C4-2B (cell line): Measurements from ENCODE around the gene AGPAT1.

Source experiments
- H3K27ac ChIP-seq: fragments of 450-650 bp; 2 replicates; pipeline ENCODE4 v1.5.1; 2017
- ZFX ChIP-seq: fragments of 450-650 bp; IDR thresholded peaks from 2 replicates; pipeline ENCODE4 v1.6.1; 2017
- TF ChIP-seq, protein P1 (sequence below): fragments of 450-650 bp; conservative IDR thresholded peaks from 2 replicates; pipeline ENCODE4 v1.5.1; 2017; ENCODE audit warnings: mild to moderate bottlenecking

AGPAT1 gene

GRCh38 chr6:32175322-32175710 lies 568 bp downstream of the AGPAT1 start:
- peak overlapping the region; percentile 81 for H3K27ac ChIP-seq
- TF ChIP-seq, protein P1, sequence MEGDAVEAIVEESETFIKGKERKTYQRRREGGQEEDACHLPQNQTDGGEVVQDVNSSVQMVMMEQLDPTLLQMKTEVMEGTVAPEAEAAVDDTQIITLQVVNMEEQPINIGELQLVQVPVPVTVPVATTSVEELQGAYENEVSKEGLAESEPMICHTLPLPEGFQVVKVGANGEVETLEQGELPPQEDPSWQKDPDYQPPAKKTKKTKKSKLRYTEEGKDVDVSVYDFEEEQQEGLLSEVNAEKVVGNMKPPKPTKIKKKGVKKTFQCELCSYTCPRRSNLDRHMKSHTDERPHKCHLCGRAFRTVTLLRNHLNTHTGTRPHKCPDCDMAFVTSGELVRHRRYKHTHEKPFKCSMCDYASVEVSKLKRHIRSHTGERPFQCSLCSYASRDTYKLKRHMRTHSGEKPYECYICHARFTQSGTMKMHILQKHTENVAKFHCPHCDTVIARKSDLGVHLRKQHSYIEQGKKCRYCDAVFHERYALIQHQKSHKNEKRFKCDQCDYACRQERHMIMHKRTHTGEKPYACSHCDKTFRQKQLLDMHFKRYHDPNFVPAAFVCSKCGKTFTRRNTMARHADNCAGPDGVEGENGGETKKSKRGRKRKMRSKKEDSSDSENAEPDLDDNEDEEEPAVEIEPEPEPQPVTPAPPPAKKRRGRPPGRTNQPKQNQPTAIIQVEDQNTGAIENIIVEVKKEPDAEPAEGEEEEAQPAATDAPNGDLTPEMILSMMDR, result no peak
- no peak for TF ChIP-seq ZFX

DNA sequence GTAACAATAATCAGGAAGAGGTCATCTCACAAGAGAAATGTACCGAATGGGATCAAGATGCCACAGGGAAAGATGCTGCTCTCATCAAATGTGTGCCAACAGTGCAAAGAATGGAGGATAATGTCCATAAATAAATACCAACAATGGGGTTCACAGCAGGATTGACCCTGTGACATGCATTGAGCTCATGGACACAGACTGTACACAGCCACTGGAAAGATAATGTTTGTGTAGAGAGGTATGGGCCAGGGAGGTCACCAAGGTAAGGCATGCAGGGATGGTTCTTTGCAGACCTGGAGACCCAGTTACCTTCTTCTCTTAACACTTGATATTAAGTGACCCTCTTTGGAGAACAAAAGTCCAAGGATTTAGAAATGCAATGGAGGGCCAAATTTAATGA lies 1.5 kb downstream of the AGPAT1 start:
- no peak overlapping the region for H3K27ac ChIP-seq

GRCh38 chr6:32173051-32173727 lies 2.7 kb downstream of the AGPAT1 start:
- no peak overlapping the region for H3K27ac ChIP-seq
- no peak for TF ChIP-seq ZFX
- TF ChIP-seq, protein P1, result no peak

More for the DNA sequence above, 1.5 kb downstream of the AGPAT1 start:
- TF ChIP-seq, protein P1, result no peak
- TF ChIP-seq ZFX, result no peak

DNA sequence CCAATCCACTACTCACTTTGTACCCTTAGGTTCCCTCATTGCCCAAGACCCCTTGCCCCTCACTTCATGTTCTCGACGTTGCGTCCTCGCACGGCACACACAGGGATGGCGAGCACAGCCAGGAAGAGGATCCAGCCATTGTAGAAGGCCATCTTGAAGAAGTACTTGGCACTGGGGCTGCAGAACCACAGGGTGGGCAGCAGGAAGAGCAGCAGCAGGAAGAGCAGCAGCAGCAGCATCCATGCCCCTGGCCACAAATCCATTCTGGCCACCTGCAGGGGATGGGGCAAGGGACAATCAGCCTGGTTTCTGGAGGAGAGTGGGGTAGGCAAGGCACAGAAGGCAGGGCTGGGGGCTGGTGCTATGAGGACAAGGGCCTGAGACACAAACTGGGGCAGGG lies 4.7 kb downstream of the AGPAT1 start:
- H3K27ac ChIP-seq, result no peak overlapping the region
- TF ChIP-seq ZFX, result no peak
- TF ChIP-seq, protein P1, result no peak

GRCh38 chr6:32170294-32170693 lies 5.6 kb downstream of the AGPAT1 start:
- no peak for TF ChIP-seq ZFX
- TF ChIP-seq, protein P1, result no peak
- no peak overlapping the region for H3K27ac ChIP-seq

- TF ChIP-seq, protein P1, result no peak; the same call in 1 of the 2 replicates
- TF ChIP-seq ZFX, result no peak
- H3K27ac ChIP-seq, result no peak overlapping the region
Measured at GRCh38 chr6:32168807-32169591, 6.9 kb downstream of the AGPAT1 start.

GRCh38 chr6:32168350-32168749 lies 7.5 kb downstream of the AGPAT1 start:
- H3K27ac ChIP-seq, result no peak overlapping the region
- TF ChIP-seq, protein P1, result no peak
- TF ChIP-seq ZFX, result no peak
